Mesenchymal stem cell (in vitro differentiated cells and primary cell): ENCODE data around the gene SLC28A1.
A peak's percentile ranks its signal among the peaks of the same experiment; 100 is the strongest.

ENCODE experiments used
- DNase-seq: peaks from one replicate; pipeline ENCODE4 v3.0.0-alpha.2; 2013
- H2AFZ ChIP-seq: one replicate; pipeline ENCODE4 v1.6.1; 2013; ENCODE audit warnings: low read depth, mild to moderate bottlenecking, control low read depth, inconsistent platforms, low read length, moderate library complexity
- H2AK5ac ChIP-seq: 2 replicates; pipeline ENCODE4 v1.6.1; 2013; ENCODE audit warnings: low read length, moderate library complexity, mild to moderate bottlenecking, inconsistent platforms; ENCODE audit not compliant: severe bottlenecking
- H2BK120ac ChIP-seq: one replicate; pipeline ENCODE4 v1.6.1; 2013; ENCODE audit warnings: low read depth, mild to moderate bottlenecking, inconsistent platforms, low read length, moderate library complexity
- H2BK12ac ChIP-seq, 2 experiments: one replicate each; pipeline ENCODE4 v1.6.1; 2013; ENCODE audit warnings: inconsistent platforms in 2 of 2, low read length in 2 of 2, mild to moderate bottlenecking in 2 of 2, moderate library complexity in 2 of 2, control low read depth in 1 of 2
- H2BK15ac ChIP-seq: one replicate; pipeline ENCODE4 v1.6.1; 2013; ENCODE audit warnings: mild to moderate bottlenecking, low read depth, inconsistent platforms; ENCODE audit not compliant: poor library complexity, severe bottlenecking
- H2BK5ac ChIP-seq: 2 replicates; pipeline ENCODE4 v1.6.1; 2013; ENCODE audit warnings: low read depth, mild to moderate bottlenecking, low read length, control low read depth, inconsistent platforms; ENCODE audit not compliant: poor library complexity, severe bottlenecking
- H3K14ac ChIP-seq, 2 experiments: one replicate each; pipeline ENCODE4 v1.6.1; 2013; ENCODE audit warnings: inconsistent platforms in 2 of 2, low read length in 2 of 2, control low read depth in 1 of 2, mild to moderate bottlenecking in 1 of 2, moderate library complexity in 1 of 2
- H3K18ac ChIP-seq, 2 experiments: one replicate each; pipeline ENCODE4 v1.6.1; 2013; ENCODE audit warnings: inconsistent platforms in 2 of 2, low read length in 2 of 2, control low read depth in 1 of 2, low read depth in 1 of 2, mild to moderate bottlenecking in 1 of 2
- H3K23ac ChIP-seq, 2 experiments: one replicate each; pipeline ENCODE4 v1.6.1; 2013; ENCODE audit warnings: inconsistent platforms in 2 of 2, low read length in 2 of 2, mild to moderate bottlenecking in 2 of 2, moderate library complexity in 2 of 2, control low read depth in 1 of 2
- H3K27ac ChIP-seq: 2 replicates; pipeline ENCODE4 v1.5.1; 2013; ENCODE audit warnings: mild to moderate bottlenecking, moderate library complexity, low read length, control low read depth, inconsistent platforms; ENCODE audit not compliant: poor library complexity, severe bottlenecking
- H3K27me3 ChIP-seq, 2 experiments: 2 replicates each; pipeline versions ENCODE4 v1.6.1 to v1.7.0; 2013; ENCODE audit warnings: low read length in 2 of 2, mild to moderate bottlenecking in 2 of 2, moderate library complexity in 2 of 2, control low read depth in 1 of 2, inconsistent platforms in 1 of 2; ENCODE audit not compliant: control insufficient read depth in 1 of 2, insufficient read depth in 1 of 2
- H3K36me3 ChIP-seq, 2 experiments: 2 replicates each; pipeline versions ENCODE4 v1.6.1 to v1.7.0; 2013; ENCODE audit warnings: low read length in 2 of 2, control low read depth in 1 of 2, inconsistent platforms in 1 of 2, low read depth in 1 of 2, mild to moderate bottlenecking in 1 of 2; ENCODE audit not compliant: insufficient read depth in 2 of 2, control insufficient read depth in 1 of 2
- H3K4ac ChIP-seq, 2 experiments: one replicate each; pipeline ENCODE4 v1.6.1; 2013; ENCODE audit warnings: inconsistent platforms in 2 of 2, low read length in 2 of 2, mild to moderate bottlenecking in 2 of 2, moderate library complexity in 2 of 2, control low read depth in 1 of 2, low read depth in 1 of 2
- H3K4me1 ChIP-seq: 2 replicates; pipeline ENCODE4 v1.6.1; 2013; ENCODE audit warnings: low read depth, low read length, control low read depth; ENCODE audit not compliant: control insufficient read depth, insufficient read depth
- H3K4me2 ChIP-seq: 2 replicates; pipeline ENCODE4 v1.6.1; 2013; ENCODE audit warnings: low read length, mild to moderate bottlenecking, inconsistent platforms; ENCODE audit not compliant: poor library complexity, severe bottlenecking
- H3K4me3 ChIP-seq, 2 experiments: 2 replicates each; pipeline versions ENCODE4 v1.5.1 to v1.7.0; 2013; ENCODE audit warnings: low read length in 2 of 2, mild to moderate bottlenecking in 2 of 2, control low read depth in 1 of 2, low read depth in 1 of 2; ENCODE audit not compliant: insufficient read depth in 1 of 2
- H3K79me1 ChIP-seq: replicated peaks from 2 replicates; pipeline ENCODE4 v1.6.1; 2013; ENCODE audit warnings: mild to moderate bottlenecking, control low read depth, low read length, inconsistent platforms; ENCODE audit not compliant: poor library complexity, severe bottlenecking
- H3K9ac ChIP-seq: 2 replicates; pipeline ENCODE4 v1.7.0; 2013; ENCODE audit warnings: mild to moderate bottlenecking, low read length, moderate library complexity
- H3K9me3 ChIP-seq: 2 replicates; pipeline ENCODE4 v1.7.0; 2013; ENCODE audit warnings: mild to moderate bottlenecking, low read length; ENCODE audit not compliant: control insufficient read depth
- H4K8ac ChIP-seq: one replicate; pipeline ENCODE4 v1.6.1; 2013; ENCODE audit warnings: inconsistent platforms, mild to moderate bottlenecking, low read length, moderate library complexity
- H4K91ac ChIP-seq: one replicate; pipeline ENCODE4 v1.6.1; 2013; ENCODE audit warnings: mild to moderate bottlenecking, low read length, inconsistent platforms
- WGBS: methylation state at CpG from one replicate; pipeline ENCODE4 v1.1.7; 2013; ENCODE audit warnings: mixed read lengths; 5-methylcytosine and 5-hydroxymethylcytosine counted together

Gene SLC28A1

DNA sequence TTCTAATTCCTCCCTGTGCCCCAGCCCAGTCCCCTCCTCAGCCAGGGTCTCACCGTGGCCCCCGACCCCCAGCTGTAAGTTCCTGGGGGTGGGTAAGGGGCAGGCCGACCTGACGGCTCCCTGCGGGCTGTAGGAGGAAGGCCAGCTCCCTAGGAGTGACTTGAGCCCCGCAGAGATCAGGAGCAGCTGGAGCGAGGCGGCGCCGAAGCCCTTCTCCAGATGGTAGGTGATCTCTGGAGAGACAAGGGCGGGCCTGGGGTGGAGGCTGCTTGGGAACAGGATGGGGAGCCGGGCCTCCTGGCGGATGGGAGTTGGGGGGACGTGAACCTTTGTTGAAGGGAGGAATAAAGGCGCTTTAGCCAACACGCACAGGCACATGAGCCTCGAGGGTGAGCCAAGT is 4.2 kb downstream of the SLC28A1 start:
- H3K27me3 ChIP-seq: peaks cover 0 to 25% of the 10 kb centered on the region in 2 experiments
- no peak overlapping the region for H3K9ac ChIP-seq
- no peak overlapping the region for H3K4ac ChIP-seq
- no peaks in the 10 kb centered on the region for H3K9me3 ChIP-seq
- H2BK15ac ChIP-seq: no peak overlapping the region
- no peak for DNase-seq
- no peak overlapping the region for H2BK12ac ChIP-seq
- H3K18ac ChIP-seq: no peak overlapping the region
- H2BK120ac ChIP-seq: no peak overlapping the region
- no peak overlapping the region for H3K23ac ChIP-seq
- no peak overlapping the region for H2AFZ ChIP-seq
- no peaks in the 10 kb centered on the region for H3K79me1 ChIP-seq
- WGBS: 72% methylated on average over 17 of the region's 17 CpGs
- H3K4me3 ChIP-seq: no peak overlapping the region
- no peak overlapping the region for H2AK5ac ChIP-seq
- H4K8ac ChIP-seq: no peak overlapping the region
- no peak overlapping the region for H2BK5ac ChIP-seq
- no peak overlapping the region for H3K4me2 ChIP-seq
- peaks cover 8% of the 10 kb centered on the region for H3K4me1 ChIP-seq
- no peak overlapping the region for H4K91ac ChIP-seq
- no peak overlapping the region for H3K14ac ChIP-seq
- H3K27ac ChIP-seq: no peak overlapping the region
- no peaks in the 10 kb centered on the region for H3K36me3 ChIP-seq

GRCh38 chr15:84889313-84889990 is 5.0 kb downstream of the SLC28A1 start:
- 92% methylated on average over 8 of the region's 8 CpGs for WGBS
- Histone ChIP-seq H3K4ac (no peak overlapping the region), H3K4me2 (no peak overlapping the region), H3K36me3 (no peaks in the 10 kb centered on the region), H2AFZ (no peak overlapping the region), H2AK5ac (no peak overlapping the region), H3K4me1 (peaks cover 4% of the 10 kb centered on the region), H3K18ac (no peak overlapping the region), H3K9ac (no peak overlapping the region), H2BK5ac (no peak overlapping the region), H3K27ac (no peak overlapping the region), H2BK120ac (no peak overlapping the region), H4K91ac (no peak overlapping the region), H3K79me1 (no peaks in the 10 kb centered on the region), H3K14ac (no peak overlapping the region), H3K27me3 (peaks cover 0 to 20% of the 10 kb centered on the region in 2 experiments), H2BK12ac (no peak overlapping the region), H3K4me3 (no peak overlapping the region), H4K8ac (peak overlapping the region; percentile 20), H2BK15ac (no peak overlapping the region), H3K9me3 (no peaks in the 10 kb centered on the region), H3K23ac (no peak overlapping the region)
- DNase-seq: no peak

DNA sequence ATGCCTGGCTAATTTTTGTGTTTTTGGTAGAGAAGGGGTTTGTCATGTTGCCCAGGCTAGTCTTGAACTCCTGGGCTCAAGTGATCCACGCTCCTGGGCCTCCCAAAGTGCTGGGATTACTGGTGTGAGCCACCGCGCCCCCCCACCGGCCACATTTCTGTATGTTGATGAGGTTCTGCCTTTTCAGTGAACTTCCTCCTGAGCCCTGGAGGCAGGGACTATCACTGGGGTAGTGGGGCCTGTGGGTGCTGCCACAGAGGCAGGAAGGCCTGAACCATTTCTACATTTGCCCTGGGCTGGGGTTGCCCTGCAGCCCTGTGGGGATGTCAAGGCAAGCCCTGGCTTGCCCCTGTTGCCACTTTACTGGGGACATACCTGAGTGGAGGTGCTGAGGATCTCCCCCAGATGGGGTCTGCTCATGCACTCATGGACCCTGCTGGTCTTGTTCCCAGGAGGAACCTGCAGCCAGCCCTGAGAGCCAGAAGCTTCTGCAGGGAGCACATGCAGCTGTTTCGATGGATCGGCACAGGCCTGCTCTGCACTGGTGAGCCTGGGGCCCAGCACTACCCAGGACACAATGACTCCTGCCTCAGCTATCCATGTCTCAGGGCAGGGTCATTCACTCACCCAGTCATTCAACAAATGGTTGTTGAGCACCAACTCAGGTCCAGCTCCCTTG is 5.7 kb downstream of the SLC28A1 start:
- Histone ChIP-seq H2BK15ac (no peak overlapping the region), H3K23ac (no peak overlapping the region), H3K4me2 (no peak overlapping the region), H3K18ac (no peak overlapping the region), H3K9ac (no peak overlapping the region), H3K4ac (no peak overlapping the region), H3K9me3 (no peaks in the 10 kb centered on the region), H4K8ac (no peak overlapping the region), H3K36me3 (no peaks in the 10 kb centered on the region), H2BK12ac (no peak overlapping the region), H3K27ac (no peak overlapping the region), H2BK5ac (no peak overlapping the region), H3K14ac (no peak overlapping the region), H3K4me1 (peaks cover 3% of the 10 kb centered on the region), H3K4me3 (no peak overlapping the region), H2AK5ac (no peak overlapping the region), H2BK120ac (no peak overlapping the region), H3K27me3 (peaks cover 0 to 19% of the 10 kb centered on the region in 2 experiments), H4K91ac (no peak overlapping the region), H2AFZ (no peak overlapping the region), H3K79me1 (no peaks in the 10 kb centered on the region)
- 93% methylated on average over 6 of the region's 6 CpGs for WGBS
- no peak for DNase-seq

GRCh38 chr15:84890670-84891162 is 6.3 kb downstream of the SLC28A1 start:
- WGBS: 97% methylated on average over 5 of the region's 5 CpGs
- no peaks in the 10 kb centered on the region for H3K36me3 ChIP-seq

More at GRCh38 chr15:84890670-84891162, 6.3 kb downstream of the SLC28A1 start:
- Histone ChIP-seq H4K8ac (no peak overlapping the region), H3K14ac (no peak overlapping the region), H2BK120ac (no peak overlapping the region), H4K91ac (no peak overlapping the region), H3K9me3 (no peaks in the 10 kb centered on the region), H2AK5ac (no peak overlapping the region), H3K4me1 (peaks cover 3% of the 10 kb centered on the region), H2AFZ (no peak overlapping the region), H3K4me2 (no peak overlapping the region), H3K4me3 (no peak overlapping the region), H3K23ac (no peak overlapping the region), H2BK15ac (no peak overlapping the region), H3K27ac (no peak overlapping the region), H2BK12ac (no peak overlapping the region), H2BK5ac (no peak overlapping the region), H3K18ac (no peak overlapping the region), H3K4ac (no peak overlapping the region), H3K27me3 (peaks cover 0 to 19% of the 10 kb centered on the region in 2 experiments), H3K9ac (no peak overlapping the region), H3K79me1 (no peaks in the 10 kb centered on the region)
- DNase-seq: no peak
